ENCODE data around the gene PATJ.

DNA sequence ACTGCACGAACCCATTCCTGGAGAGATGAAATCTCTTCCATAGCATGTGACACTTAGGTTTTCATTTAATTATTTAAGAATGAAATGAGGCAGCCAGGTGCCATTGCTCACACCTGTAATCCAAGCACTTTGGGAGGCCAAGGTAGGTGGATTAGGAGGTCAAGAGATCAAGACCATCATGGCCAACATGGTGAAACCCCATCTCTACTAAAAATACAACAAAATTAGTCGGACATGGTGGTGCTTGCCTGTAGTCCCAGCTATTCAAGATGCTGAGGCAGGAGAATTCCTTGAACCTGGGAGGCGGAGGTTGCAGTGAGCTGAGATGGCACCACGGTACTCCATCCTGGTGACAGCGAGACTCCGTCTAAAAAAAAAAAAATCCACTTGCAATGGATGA is 470.1 kb downstream of the PATJ start:
- TF ChIP-seq, protein P1, sequence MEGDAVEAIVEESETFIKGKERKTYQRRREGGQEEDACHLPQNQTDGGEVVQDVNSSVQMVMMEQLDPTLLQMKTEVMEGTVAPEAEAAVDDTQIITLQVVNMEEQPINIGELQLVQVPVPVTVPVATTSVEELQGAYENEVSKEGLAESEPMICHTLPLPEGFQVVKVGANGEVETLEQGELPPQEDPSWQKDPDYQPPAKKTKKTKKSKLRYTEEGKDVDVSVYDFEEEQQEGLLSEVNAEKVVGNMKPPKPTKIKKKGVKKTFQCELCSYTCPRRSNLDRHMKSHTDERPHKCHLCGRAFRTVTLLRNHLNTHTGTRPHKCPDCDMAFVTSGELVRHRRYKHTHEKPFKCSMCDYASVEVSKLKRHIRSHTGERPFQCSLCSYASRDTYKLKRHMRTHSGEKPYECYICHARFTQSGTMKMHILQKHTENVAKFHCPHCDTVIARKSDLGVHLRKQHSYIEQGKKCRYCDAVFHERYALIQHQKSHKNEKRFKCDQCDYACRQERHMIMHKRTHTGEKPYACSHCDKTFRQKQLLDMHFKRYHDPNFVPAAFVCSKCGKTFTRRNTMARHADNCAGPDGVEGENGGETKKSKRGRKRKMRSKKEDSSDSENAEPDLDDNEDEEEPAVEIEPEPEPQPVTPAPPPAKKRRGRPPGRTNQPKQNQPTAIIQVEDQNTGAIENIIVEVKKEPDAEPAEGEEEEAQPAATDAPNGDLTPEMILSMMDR (IDR thresholded peaks at IDR 0.05) = no peak
- TF ChIP-seq POLR2A (IDR thresholded peaks at IDR 0.05) = no peak
